Calu3 (cell line): ENCODE measurements around the gene STX18. TPM values are rescaled to one million over a fixed set of nuclear protein-coding genes. Genes with fewer than 3 reads are reported as not detected.

Experiments
- BruUV-seq: library from RNA; stranded (reverse); fragments of 400-500 nt; replicated peaks from 2 replicates; lab custom pipeline; 2021; lab: Mats Ljungman, UMichigan
- CTCF ChIA-PET: fragments of 300-600 bp; sonication (Branson Sonifier 250); formaldehyde crosslinking; loops from one replicate; lab custom pipeline; 2022; ENCODE audit warnings: antibody characterized with exemption; lab: Charles Lee
- DNase-seq: peaks from one replicate; pipeline ENCODE4 v3.0.0; 2022
- H3K27ac Mint-ChIP-seq: one replicate; pipeline ENCODE4 v1.8.0; 2022; ENCODE audit warnings: mixed read lengths; ENCODE audit not compliant: unreplicated experiment
- H3K27me3 Mint-ChIP-seq: one replicate; pipeline ENCODE4 v1.8.0; 2022; ENCODE audit warnings: mixed read lengths; ENCODE audit not compliant: unreplicated experiment
- H3K36me3 Mint-ChIP-seq: one replicate; pipeline ENCODE4 v1.8.0; 2022; ENCODE audit warnings: mild to moderate bottlenecking, moderate library complexity, mixed read lengths; ENCODE audit not compliant: insufficient read depth, unreplicated experiment
- H3K4me1 Mint-ChIP-seq: one replicate; pipeline ENCODE4 v1.8.0; 2022; ENCODE audit warnings: mild to moderate bottlenecking, low read depth, mixed read lengths; ENCODE audit not compliant: unreplicated experiment
- H3K4me3 Mint-ChIP-seq: one replicate; pipeline ENCODE4 v1.8.0; 2022; ENCODE audit warnings: mild to moderate bottlenecking, low read depth, moderate library complexity, mixed read lengths; ENCODE audit not compliant: unreplicated experiment
- H3K9me3 Mint-ChIP-seq: one replicate; pipeline ENCODE4 v1.8.0; 2022; ENCODE audit warnings: low read depth, mixed read lengths; ENCODE audit not compliant: unreplicated experiment
- CTCF ChIP-seq: fragments of 200-600 bp; IDR thresholded peaks from one replicate; pipeline ENCODE4 v1.8.0; 2022; ENCODE audit warnings: antibody characterized with exemption; ENCODE audit not compliant: unreplicated experiment
- intact Hi-C: fragments of 100-400 bp; cut with micrococcal nuclease; formaldehyde crosslinking; loops from one replicate; pipeline ENCODE4 v1.10.0; 2022; ENCODE audit not compliant: unreplicated experiment
- total RNA-seq: library from RNA; stranded (reverse); gene quantifications from 2 replicates; pipeline ENCODE4 v1.2.3, GENCODE V29; 2022

The STX18 gene
- total RNA-seq, 1 experiment from 2014 or later, result 27.3 TPM

GRCh38 chr4:4395849-4396627, 145.8 kb downstream of the STX18 start:
- no peak overlapping the region for H3K27ac Mint-ChIP-seq
- H3K9me3 Mint-ChIP-seq, result no peaks in the 10 kb centered on the region
- no peaks in the 10 kb centered on the region for H3K36me3 Mint-ChIP-seq
- no peak for TF ChIP-seq CTCF
- BruUV-seq, result no TSS peak
- no peak for DNase-seq
- H3K4me3 Mint-ChIP-seq, result no peak overlapping the region
- no peaks in the 10 kb centered on the region for H3K4me1 Mint-ChIP-seq
- CTCF ChIA-PET, result no interaction called here
- intact Hi-C loops, result no loop called here
- H3K27me3 Mint-ChIP-seq, result peaks cover 47% of the 10 kb centered on the region

- Mint-ChIP-seq H3K27ac (no peak overlapping the region), H3K4me1 (no peaks in the 10 kb centered on the region), H3K9me3 (no peaks in the 10 kb centered on the region), H3K27me3 (peaks cover 47% of the 10 kb centered on the region), H3K36me3 (no peaks in the 10 kb centered on the region), H3K4me3 (no peak overlapping the region)
- TF ChIP-seq CTCF, result no peak
- intact Hi-C loops, result no loop called here
- no TSS peak for BruUV-seq
- CTCF ChIA-PET, result no interaction called here
- DNase-seq, result no peak
Observed at GRCh38 chr4:4395371-4395770, 146.5 kb downstream of the STX18 start.

- TF ChIP-seq CTCF, result no peak
- Mint-ChIP-seq H3K27ac (no peak overlapping the region), H3K27me3 (peaks cover 53% of the 10 kb centered on the region), H3K9me3 (no peaks in the 10 kb centered on the region), H3K4me3 (no peak overlapping the region), H3K4me1 (no peaks in the 10 kb centered on the region), H3K36me3 (no peaks in the 10 kb centered on the region)
- no TSS peak for BruUV-seq
- intact Hi-C loops, result no loop called here
- no peak for DNase-seq
- CTCF ChIA-PET, result no interaction called here
Observed at GRCh38 chr4:4394644-4395043, 147.2 kb downstream of the STX18 start.

GRCh38 chr4:4392501-4393183, 149.2 kb downstream of the STX18 start:
- no peak for TF ChIP-seq CTCF
- intact Hi-C loops, result no loop called here
- H3K27ac Mint-ChIP-seq, result no peak overlapping the region
- BruUV-seq, result no TSS peak
- no peaks in the 10 kb centered on the region for H3K4me1 Mint-ChIP-seq
- CTCF ChIA-PET, result no interaction called here
- H3K4me3 Mint-ChIP-seq, result no peak overlapping the region
- no peaks in the 10 kb centered on the region for H3K9me3 Mint-ChIP-seq
- H3K27me3 Mint-ChIP-seq, result peaks cover 73% of the 10 kb centered on the region
- H3K36me3 Mint-ChIP-seq, result no peaks in the 10 kb centered on the region
- no peak for DNase-seq
